Measurements from ENCODE around the gene BLVRB. TPM values are rescaled to one million over a fixed set of nuclear protein-coding genes. Genes with fewer than 3 reads are reported as not detected.

The BLVRB gene
- total and polyA plus RNA-seq, 9 of the 15 experiments (the other 6 are each of a cell fraction or from before 2014, with no cell fraction given) = 81.1 to 749 (median 331) TPM

DNA sequence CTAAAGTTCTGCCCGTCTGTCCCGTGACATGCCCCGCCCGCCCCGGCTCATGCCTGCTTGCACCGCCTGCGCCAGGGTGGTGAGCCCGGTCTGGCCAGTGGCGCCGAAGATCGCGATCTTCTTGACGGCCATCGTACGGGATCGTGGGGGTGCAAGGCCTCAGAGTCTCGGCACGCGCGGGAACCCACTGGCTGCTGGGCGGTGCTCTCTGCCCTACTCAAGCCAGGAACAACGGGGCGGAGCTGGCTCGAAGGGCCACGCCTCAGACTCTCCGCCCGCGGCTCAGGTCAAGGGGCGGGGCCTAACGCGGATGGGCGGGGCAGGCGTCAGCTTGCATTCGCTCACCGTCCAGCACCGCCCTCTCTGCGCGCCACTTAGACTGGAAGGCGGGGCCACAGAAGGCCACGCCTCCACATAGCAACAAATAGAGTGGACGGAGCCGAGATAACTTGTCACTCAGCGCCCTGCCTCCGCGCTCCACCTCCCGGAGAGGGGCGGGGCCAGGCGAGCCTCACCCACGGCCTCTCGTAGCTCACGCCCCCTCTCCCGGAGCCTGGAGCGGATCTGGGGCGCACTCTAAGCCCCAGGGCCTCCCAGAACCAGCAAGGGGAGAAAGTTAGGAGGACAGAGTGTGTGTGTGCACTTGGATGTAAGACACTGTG, at the start of gene BLVRB (continued):
- TF ChIP-seq MCM2 (IDR thresholded peaks at IDR 0.05; ENCODE audit: low read depth) = no peak
- TF ChIP-seq GATA2 (CRISPR knock-in tag; IDR thresholded peaks at IDR 0.05) = peak; percentile 64
- TF ChIP-seq MED1 (CRISPR knock-in tag; IDR thresholded peaks at IDR 0.05; ENCODE audit: borderline replicate concordance) = no peak
- no peak for TF ChIP-seq TRIM28 (IDR thresholded peaks at IDR 0.05)
- TF ChIP-seq ZNF121 (CRISPR knock-in tag; conservative IDR thresholded peaks at IDR 0.05) = no peak
- TF ChIP-seq ZNF408 (CRISPR knock-in tag; IDR thresholded peaks at IDR 0.05; ENCODE audit: low read depth) = no peak
- TF ChIP-seq MYBL2 (IDR thresholded peaks at IDR 0.05; ENCODE audit: low read depth) = no peak
- TF ChIP-seq MYBL2 (CRISPR knock-in tag; IDR thresholded peaks at IDR 0.05; ENCODE audit: borderline replicate concordance) = no peak
- no peak for TF ChIP-seq BMI1 (IDR thresholded peaks at IDR 0.05; ENCODE audit: low read length)
- TF ChIP-seq, protein P1, sequence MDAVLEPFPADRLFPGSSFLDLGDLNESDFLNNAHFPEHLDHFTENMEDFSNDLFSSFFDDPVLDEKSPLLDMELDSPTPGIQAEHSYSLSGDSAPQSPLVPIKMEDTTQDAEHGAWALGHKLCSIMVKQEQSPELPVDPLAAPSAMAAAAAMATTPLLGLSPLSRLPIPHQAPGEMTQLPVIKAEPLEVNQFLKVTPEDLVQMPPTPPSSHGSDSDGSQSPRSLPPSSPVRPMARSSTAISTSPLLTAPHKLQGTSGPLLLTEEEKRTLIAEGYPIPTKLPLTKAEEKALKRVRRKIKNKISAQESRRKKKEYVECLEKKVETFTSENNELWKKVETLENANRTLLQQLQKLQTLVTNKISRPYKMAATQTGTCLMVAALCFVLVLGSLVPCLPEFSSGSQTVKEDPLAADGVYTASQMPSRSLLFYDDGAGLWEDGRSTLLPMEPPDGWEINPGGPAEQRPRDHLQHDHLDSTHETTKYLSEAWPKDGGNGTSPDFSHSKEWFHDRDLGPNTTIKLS (IDR thresholded peaks at IDR 0.05; ENCODE audit: borderline replicate concordance, low read depth) = 0 out of 2 replicates have a peak, but pooled peaks have one; percentile 19
- no peak for TF ChIP-seq MCM5 (IDR thresholded peaks at IDR 0.05; ENCODE audit: low read depth)
- 0 out of 2 replicates have a peak, but pooled peaks have one; percentile 21 for TF ChIP-seq TCF3 (CRISPR knock-in tag; IDR thresholded peaks at IDR 0.05)
- no peak for TF ChIP-seq COPS2 (conservative IDR thresholded peaks at IDR 0.05)
- TF ChIP-seq, protein P2, sequence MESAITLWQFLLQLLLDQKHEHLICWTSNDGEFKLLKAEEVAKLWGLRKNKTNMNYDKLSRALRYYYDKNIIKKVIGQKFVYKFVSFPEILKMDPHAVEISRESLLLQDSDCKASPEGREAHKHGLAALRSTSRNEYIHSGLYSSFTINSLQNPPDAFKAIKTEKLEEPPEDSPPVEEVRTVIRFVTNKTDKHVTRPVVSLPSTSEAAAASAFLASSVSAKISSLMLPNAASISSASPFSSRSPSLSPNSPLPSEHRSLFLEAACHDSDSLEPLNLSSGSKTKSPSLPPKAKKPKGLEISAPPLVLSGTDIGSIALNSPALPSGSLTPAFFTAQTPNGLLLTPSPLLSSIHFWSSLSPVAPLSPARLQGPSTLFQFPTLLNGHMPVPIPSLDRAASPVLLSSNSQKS (CRISPR knock-in tag; IDR thresholded peaks at IDR 0.05) = no peak
- TF ChIP-seq ZEB2 (IDR thresholded peaks at IDR 0.05) = no peak
- no peak for TF ChIP-seq ZKSCAN8 (CRISPR knock-in tag; IDR thresholded peaks at IDR 0.05)
- TF ChIP-seq TCF7 (IDR thresholded peaks at IDR 0.05; ENCODE audit: borderline replicate concordance) = peak; percentile 6; the same call in 1 of the 2 replicates
- TF ChIP-seq CBX1 (IDR thresholded peaks at IDR 0.05; ENCODE audit: low read depth) = no peak
- TF ChIP-seq ZNF274 (IDR thresholded peaks at IDR 0.05; ENCODE audit: borderline replicate concordance, low read depth, low read length) = no peak
- TF ChIP-seq, protein P3, sequence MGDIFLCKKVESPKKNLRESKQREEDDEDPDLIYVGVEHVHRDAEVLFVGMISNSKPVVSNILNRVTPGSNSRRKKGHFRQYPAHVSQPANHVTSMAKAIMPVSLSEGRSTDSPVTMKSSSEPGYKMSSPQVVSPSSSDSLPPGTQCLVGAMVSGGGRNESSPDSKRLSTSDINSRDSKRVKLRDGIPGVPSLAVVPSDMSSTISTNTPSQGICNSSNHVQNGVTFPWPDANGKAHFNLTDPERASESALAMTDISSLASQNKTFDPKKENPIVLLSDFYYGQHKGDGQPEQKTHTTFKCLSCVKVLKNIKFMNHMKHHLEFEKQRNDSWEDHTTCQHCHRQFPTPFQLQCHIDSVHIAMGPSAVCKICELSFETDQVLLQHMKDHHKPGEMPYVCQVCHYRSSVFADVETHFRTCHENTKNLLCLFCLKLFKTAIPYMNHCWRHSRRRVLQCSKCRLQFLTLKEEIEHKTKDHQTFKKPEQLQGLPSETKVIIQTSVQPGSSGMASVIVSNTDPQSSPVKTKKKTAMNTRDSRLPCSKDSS (IDR thresholded peaks at IDR 0.05; ENCODE audit: low read depth, partially characterized antibody) = no peak
- TF ChIP-seq DACH1 (IDR thresholded peaks at IDR 0.05; ENCODE audit: partially characterized antibody) = no peak
- no peak for TF ChIP-seq BDP1 (IDR thresholded peaks at IDR 0.05; ENCODE audit: insufficient read depth, insufficient read length)
- 0 out of 2 replicates have a peak, but pooled peaks have one; percentile 18 for TF ChIP-seq NFIC (IDR thresholded peaks at IDR 0.05)
- no peak for TF ChIP-seq SP2 (IDR thresholded peaks at IDR 0.05; ENCODE audit: extremely low read depth, low read depth, low read length, poor library complexity, severe bottlenecking)
- no peak for TF ChIP-seq FOXA3 (CRISPR knock-in tag; conservative IDR thresholded peaks at IDR 0.05 in 1 of 2, IDR thresholded peaks at IDR 0.05 in 1 of 2)
- TF ChIP-seq ARID1B (IDR thresholded peaks at IDR 0.05) = no peak
- TF ChIP-seq ZFP36 (IDR thresholded peaks at IDR 0.05; ENCODE audit: low read depth, low read length, partially characterized antibody) = no peak
- TF ChIP-seq STAT5B (CRISPR knock-in tag; IDR thresholded peaks at IDR 0.05) = no peak

Data from K562 (cell line).